ENCODE results near the gene MAST4.

Gene MAST4

GRCh38 chr5:66963559-66963971 is 367.4 kb downstream of the MAST4 start:
- DNase-seq (ENCODE audit: low spot score): no peak

- DNase-seq (ENCODE audit: low spot score): no peak
Observed at GRCh38 chr5:66966439-66966838, 370.2 kb downstream of the MAST4 start.

GRCh38 chr5:66967102-66967501 is 370.9 kb downstream of the MAST4 start:
- DNase-seq (ENCODE audit: low spot score): peak; percentile 34

- DNase-seq (ENCODE audit: low spot score): no peak
Observed at GRCh38 chr5:66967826-66968262, 371.7 kb downstream of the MAST4 start.

GRCh38 chr5:66969484-66969883 is 373.3 kb downstream of the MAST4 start:
- DNase-seq (ENCODE audit: low spot score): no peak

GRCh38 chr5:66969963-66970362 is 373.8 kb downstream of the MAST4 start:
- no peak for DNase-seq (ENCODE audit: low spot score)

GRCh38 chr5:66972004-66972403 is 375.8 kb downstream of the MAST4 start:
- DNase-seq (ENCODE audit: low spot score): no peak

- DNase-seq (ENCODE audit: low spot score): peak; percentile 35
Observed at GRCh38 chr5:66974256-66974655, 378.1 kb downstream of the MAST4 start.

GRCh38 chr5:66976108-66976507 is 379.9 kb downstream of the MAST4 start:
- no peak for DNase-seq (ENCODE audit: low spot score)

- no peak for DNase-seq (ENCODE audit: low spot score)
Observed at GRCh38 chr5:66979738-66980137, 383.5 kb downstream of the MAST4 start.

GRCh38 chr5:66981266-66982055 is 385.3 kb downstream of the MAST4 start:
- no peak for DNase-seq (ENCODE audit: low spot score)

- DNase-seq (ENCODE audit: low spot score): no peak
Observed at GRCh38 chr5:66982056-66982387, 385.8 kb downstream of the MAST4 start.

GRCh38 chr5:66982470-66982869 is 386.3 kb downstream of the MAST4 start:
- no peak for DNase-seq (ENCODE audit: low spot score)

GRCh38 chr5:66985417-66985816 is 389.2 kb downstream of the MAST4 start:
- no peak for DNase-seq (ENCODE audit: low spot score)

- no peak for DNase-seq (ENCODE audit: low spot score)
Observed at GRCh38 chr5:66986009-66986408, 389.8 kb downstream of the MAST4 start.

- no peak for DNase-seq (ENCODE audit: low spot score)
Observed at GRCh38 chr5:66986534-66986933, 390.3 kb downstream of the MAST4 start.

GRCh38 chr5:66987126-66987525 is 390.9 kb downstream of the MAST4 start:
- no peak for DNase-seq (ENCODE audit: low spot score)

GRCh38 chr5:66987540-66987939 is 391.3 kb downstream of the MAST4 start:
- no peak for DNase-seq (ENCODE audit: low spot score)

- DNase-seq (ENCODE audit: low spot score): peak; percentile 49
Observed at GRCh38 chr5:66987949-66988838, 392.0 kb downstream of the MAST4 start.

GRCh38 chr5:66989286-66989685 is 393.1 kb downstream of the MAST4 start:
- DNase-seq (ENCODE audit: low spot score): peak; percentile 20

GRCh38 chr5:66989781-66990180 is 393.6 kb downstream of the MAST4 start:
- no peak for DNase-seq (ENCODE audit: low spot score)

GRCh38 chr5:66991746-66992145 is 395.6 kb downstream of the MAST4 start:
- DNase-seq (ENCODE audit: low spot score): no peak

GRCh38 chr5:66992547-66992946 is 396.4 kb downstream of the MAST4 start:
- no peak for DNase-seq (ENCODE audit: low spot score)

Data from AG08395 (cell line).